ENCODE results near the gene NR5A2. TPM values are rescaled to one million over a fixed set of nuclear protein-coding genes. Genes with fewer than 3 reads are reported as not detected.
A peak's percentile ranks its signal among the peaks of the same experiment; 100 is the strongest.

The NR5A2 gene
- total RNA-seq, 3 donors from 2014 or later, result 32.7 to 75.3 (median 47.9) TPM

DNA sequence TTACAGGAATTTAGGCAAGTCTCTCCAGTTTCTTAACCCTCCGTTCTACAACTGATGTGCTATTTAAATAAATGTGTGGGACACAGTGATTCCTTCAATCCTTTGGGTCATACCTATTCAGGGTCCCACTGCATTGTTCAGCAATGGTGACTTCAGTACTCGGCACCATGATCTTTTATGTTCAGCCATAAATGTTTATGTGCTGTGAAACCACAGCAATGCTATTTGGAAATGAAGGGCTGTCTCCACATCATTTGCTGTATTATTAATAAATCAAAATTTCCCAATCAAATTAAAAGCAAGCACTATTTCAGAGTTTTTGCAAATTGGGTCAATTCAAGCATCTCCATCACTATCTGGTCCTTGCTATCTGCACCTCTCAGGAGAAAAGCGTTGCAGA is 84.8 kb downstream of the NR5A2 start:
- Histone ChIP-seq H3K4me1 (ENCODE audit: low read depth) (peaks cover 15% of the 10 kb centered on the region), H3K9me3 (no peaks in the 10 kb centered on the region), H3K4me3 (no peak overlapping the region), H3K36me3 (ENCODE audit: low read depth) (no peaks in the 10 kb centered on the region)
- TF ChIP-seq, protein P1, sequence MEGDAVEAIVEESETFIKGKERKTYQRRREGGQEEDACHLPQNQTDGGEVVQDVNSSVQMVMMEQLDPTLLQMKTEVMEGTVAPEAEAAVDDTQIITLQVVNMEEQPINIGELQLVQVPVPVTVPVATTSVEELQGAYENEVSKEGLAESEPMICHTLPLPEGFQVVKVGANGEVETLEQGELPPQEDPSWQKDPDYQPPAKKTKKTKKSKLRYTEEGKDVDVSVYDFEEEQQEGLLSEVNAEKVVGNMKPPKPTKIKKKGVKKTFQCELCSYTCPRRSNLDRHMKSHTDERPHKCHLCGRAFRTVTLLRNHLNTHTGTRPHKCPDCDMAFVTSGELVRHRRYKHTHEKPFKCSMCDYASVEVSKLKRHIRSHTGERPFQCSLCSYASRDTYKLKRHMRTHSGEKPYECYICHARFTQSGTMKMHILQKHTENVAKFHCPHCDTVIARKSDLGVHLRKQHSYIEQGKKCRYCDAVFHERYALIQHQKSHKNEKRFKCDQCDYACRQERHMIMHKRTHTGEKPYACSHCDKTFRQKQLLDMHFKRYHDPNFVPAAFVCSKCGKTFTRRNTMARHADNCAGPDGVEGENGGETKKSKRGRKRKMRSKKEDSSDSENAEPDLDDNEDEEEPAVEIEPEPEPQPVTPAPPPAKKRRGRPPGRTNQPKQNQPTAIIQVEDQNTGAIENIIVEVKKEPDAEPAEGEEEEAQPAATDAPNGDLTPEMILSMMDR (IDR thresholded peaks at IDR 0.05), result no peak
- no peak for ATAC-seq
- DNase-seq, result no peak
- intact Hi-C loops (cut with DNase I, micrococcal nuclease), result no loop called here

DNA sequence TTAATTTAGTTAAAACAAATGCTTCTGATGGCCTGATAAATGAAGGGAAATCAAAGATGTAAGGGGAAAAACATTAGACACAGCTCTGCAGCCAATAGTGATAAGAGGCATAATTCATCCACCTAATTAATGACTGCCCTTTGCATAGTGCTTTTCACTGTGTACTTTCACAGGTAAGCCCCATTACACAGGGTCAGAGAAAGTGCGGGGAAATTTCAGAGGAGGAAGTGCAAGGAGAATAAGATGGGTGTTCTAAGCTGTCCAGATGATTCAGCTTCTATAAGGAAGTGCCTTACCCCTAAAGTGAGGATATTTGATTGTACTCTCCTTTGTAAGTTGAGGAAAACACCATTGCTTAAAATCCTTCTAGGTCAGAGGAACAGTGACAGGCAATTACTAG is 88.0 kb downstream of the NR5A2 start:
- no peak for DNase-seq
- peak; percentile 95 for ATAC-seq
- TF ChIP-seq, protein P1 (IDR thresholded peaks at IDR 0.05), result no peak
- Histone ChIP-seq H3K4me1 (ENCODE audit: low read depth) (peaks cover 8% of the 10 kb centered on the region), H3K36me3 (ENCODE audit: low read depth) (no peaks in the 10 kb centered on the region), H3K4me3 (no peak overlapping the region), H3K9me3 (no peaks in the 10 kb centered on the region)
- intact Hi-C loops (cut with DNase I, micrococcal nuclease), result no loop called here

DNA sequence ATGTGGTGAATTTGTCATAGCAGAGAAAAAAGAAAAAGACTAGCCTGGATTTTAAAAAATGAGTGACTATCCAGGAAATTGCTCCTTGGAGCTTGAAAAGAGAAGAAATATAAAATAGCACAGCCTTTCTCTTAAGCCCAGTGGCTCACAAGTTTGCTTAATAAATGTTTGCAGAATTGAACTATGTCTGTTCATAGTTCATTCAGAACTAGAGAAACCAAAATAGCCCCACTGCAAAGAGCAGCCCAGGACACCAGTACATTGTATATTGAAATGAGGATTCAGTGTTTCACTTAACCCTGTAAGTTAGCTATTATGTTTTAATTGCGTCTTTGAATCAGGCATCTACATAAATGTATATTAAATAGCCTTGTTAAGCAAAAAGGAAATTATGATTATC is 88.8 kb downstream of the NR5A2 start:
- TF ChIP-seq, protein P1 (IDR thresholded peaks at IDR 0.05), result no peak
- intact Hi-C loops (cut with DNase I, micrococcal nuclease), result no loop called here
- no peak overlapping the region for H3K4me3 ChIP-seq
- DNase-seq (no peak), ATAC-seq (no peak)
- H3K36me3 ChIP-seq (ENCODE audit: low read depth), result no peaks in the 10 kb centered on the region
- peaks cover 8% of the 10 kb centered on the region for H3K4me1 ChIP-seq (ENCODE audit: low read depth)
- H3K9me3 ChIP-seq, result no peaks in the 10 kb centered on the region

DNA sequence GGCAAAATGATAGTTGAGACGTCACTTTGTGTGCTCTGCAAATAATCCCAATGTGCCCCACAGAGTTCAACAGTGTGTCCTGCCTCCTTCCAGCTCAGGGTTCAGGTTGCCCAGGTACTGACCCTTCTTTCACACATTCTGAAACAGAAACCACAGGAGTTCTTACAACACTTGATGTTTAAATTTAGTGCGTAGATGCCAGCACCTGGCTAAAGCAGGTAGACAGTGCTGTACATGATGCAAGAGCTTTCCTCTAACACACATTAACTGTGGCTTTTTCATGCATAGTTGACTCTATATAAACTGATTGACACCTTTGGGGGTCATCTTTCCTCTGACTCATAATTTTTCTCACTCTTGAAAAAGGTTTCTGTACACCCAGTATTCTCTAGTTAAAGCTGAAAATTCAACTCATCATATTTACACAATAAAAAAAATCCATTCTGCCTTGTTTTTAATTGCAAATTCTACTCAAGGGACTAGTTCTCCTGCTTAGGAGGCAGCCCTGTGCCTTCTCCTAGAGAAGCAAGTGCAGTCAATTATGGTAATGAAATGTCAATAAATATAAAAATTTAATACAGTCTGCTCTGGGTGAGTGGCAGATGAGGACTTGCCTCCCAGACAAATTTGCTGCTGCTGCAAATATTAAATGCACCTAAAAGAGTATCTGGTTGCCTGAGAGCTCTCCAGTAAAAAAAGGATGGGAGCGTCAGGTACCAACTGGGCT is 91.4 kb downstream of the NR5A2 start:
- H3K4me1 ChIP-seq (ENCODE audit: low read depth), result peaks cover 8% of the 10 kb centered on the region
- no peaks in the 10 kb centered on the region for H3K9me3 ChIP-seq
- DNase-seq (no peak), ATAC-seq (no peak)
- TF ChIP-seq, protein P1 (IDR thresholded peaks at IDR 0.05), result no peak
- H3K36me3 ChIP-seq (ENCODE audit: low read depth), result no peaks in the 10 kb centered on the region
- no peak overlapping the region for H3K4me3 ChIP-seq
- intact Hi-C loops (cut with DNase I, micrococcal nuclease), result no loop called here

DNA sequence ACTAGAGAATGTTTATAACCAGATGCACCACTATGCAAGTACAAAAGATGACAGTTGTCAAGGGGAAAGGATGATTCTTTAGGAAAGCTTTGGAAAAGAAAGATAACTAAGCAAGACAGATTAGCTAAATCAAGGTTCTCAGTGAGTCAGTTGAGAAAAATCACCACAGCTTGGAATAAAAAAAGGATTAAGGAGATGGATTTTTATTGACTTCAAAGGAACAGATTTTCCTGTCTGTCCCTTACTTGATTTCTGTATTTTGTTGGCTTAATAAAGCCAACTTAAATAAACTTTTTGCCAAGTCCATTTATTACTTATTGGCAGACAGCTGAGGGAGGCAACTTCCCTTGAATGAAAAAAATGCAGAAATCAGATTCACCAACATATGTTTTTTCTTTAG is 93.9 kb downstream of the NR5A2 start:
- peaks cover under 1% of the 10 kb centered on the region for H3K4me1 ChIP-seq (ENCODE audit: low read depth)
- no peak overlapping the region for H3K4me3 ChIP-seq
- no peak for ATAC-seq
- no peaks in the 10 kb centered on the region for H3K36me3 ChIP-seq (ENCODE audit: low read depth)
- TF ChIP-seq, protein P1 (IDR thresholded peaks at IDR 0.05), result no peak
- H3K9me3 ChIP-seq, result no peaks in the 10 kb centered on the region
- DNase-seq, result no peak
- intact Hi-C loops (cut with DNase I, micrococcal nuclease), result no loop called here
